Retina (tissue), 1 donor: ENCODE data around the gene FAM47E.
"Not testable (repeated sequence)": the region's sequence is repeated elsewhere in the genome, so short reads cannot be mapped to it uniquely, and the experiment has no call there.

ENCODE experiments used
- DNase-seq: peaks from one replicate; pipeline ENCODE4 v3.0.0-alpha.2; 2016

FAM47E gene

DNA sequence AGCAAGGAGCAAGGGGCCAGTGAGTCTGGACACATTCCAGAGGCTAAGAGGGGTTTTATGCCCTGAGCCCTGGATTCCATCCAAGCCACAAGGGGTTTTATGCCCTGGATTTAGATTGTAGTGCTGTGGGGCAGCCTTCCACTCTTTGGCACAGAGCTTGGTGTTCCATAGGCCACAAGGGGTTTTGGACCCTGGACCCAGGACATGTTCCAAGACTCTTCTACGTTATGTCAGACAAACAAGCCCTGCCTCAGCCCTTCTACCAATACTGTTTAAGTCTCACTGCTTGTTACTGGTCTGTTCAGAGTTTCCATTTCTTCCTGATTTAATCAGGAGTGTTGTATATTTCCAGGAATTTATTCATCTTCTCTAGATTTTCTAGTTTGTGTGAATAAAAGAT, 25.1 kb upstream of the FAM47E start:
- DNase-seq, result no peak

DNA sequence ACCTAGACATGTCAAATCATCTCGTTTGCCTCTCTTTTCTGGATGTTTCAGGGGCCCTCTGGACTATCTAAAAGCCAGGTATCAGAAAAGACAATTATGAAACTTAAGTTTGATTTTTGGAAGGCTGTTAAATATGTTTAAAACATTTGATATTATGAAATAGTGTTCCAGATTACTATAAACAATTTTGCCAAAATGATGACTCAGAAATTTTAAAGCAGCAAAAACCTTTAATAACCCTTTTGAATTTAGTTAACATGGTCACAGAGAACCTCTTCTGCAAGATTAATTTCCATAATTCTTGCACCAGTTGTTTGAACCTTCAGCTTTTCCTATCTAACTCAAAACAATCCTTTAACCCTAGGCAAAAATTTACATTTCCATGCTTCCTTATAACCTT, 18.8 kb upstream of the FAM47E start:
- DNase-seq, result no peak

DNA sequence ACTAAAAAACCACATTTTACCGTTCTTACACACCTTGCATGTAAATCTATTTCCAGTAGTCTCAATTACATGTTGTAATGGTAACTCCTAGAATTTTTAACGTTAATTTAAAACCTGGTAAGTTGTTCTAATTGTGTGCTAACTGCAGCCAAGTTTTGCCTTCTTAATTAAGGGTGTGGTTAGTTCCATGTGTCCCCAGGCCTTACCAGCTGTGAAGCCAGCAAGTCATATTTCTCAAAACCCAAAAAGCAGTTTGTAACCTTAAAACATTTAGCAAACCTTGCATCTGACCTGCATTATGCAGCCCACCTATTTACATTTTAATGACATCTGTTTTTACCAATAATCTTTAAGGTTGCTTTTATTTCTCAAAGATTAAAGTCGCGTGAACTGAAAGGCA, 18.4 kb upstream of the FAM47E start:
- no peak for DNase-seq

DNA sequence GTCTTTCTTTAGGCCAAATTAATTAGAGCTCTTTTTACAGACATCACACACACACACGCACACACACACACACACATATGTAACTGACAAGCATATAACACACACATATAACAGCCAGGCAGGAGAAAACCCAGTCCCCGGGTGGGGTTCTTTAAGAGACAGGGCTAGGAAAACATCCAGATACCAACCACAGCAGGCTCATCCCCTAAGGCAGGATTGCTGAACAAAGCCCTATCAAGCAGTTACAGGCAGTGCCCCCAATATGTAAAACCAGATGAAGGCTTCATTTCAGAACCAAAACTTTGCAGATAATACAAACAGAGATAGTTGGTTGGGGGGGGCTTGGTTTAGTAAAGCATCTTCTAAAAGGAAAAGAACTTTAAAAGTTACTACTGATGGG, 18.0 kb upstream of the FAM47E start:
- DNase-seq, result peak; percentile 25

DNA sequence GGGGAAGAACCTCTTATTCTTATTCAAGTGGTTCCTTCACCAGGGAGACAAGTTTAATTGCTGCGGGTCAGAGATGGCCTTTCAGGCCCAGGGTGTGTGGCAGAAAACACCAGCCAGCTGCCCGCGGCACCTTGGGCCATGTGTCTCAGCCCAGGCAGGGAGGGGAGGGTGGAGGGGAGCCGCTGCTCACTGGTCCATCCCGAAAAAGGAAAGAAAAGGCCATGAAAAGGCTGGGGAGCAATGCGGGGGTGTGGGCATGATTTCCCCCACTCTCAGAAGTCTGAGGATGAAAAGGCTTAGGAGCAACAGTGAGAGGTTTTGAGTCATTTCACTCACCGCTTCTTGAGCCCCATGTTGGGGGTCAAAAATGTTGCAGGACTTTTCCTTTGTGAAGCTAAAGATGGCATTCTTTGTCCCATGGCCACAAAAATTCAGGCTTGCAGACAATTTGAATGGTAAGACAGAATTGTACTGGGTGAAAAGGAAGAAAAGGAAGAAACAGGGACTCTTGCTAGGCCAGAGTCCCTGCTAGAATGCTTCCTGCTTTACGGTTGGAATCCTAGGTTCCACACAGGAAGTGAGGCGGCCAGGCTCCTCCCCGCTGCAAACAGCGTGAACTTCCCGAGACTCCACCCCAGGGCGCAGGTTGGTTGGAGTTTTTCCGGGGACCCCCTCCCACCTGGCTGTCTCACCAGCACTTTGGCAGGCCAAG, 17.4 kb upstream of the FAM47E start:
- DNase-seq, result peak; percentile 29

DNA sequence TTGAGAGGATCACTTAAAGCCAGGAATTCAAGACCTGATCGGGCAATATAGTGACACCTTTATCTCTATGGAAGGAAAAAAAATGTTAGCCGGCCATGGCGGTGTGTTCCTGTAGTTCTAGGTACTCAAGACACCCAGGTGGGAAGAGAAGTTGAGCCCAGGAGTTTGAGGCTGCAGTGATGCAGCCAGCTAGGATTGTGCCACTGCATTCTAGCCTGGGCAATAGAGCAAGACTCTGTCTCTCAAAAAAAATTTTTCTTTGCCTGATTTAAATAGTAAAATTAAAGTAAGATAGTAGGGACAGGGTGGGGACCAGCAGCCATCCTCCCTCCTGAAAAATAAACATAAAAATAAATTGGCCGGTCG, 16.9 kb upstream of the FAM47E start:
- no peak for DNase-seq

DNA sequence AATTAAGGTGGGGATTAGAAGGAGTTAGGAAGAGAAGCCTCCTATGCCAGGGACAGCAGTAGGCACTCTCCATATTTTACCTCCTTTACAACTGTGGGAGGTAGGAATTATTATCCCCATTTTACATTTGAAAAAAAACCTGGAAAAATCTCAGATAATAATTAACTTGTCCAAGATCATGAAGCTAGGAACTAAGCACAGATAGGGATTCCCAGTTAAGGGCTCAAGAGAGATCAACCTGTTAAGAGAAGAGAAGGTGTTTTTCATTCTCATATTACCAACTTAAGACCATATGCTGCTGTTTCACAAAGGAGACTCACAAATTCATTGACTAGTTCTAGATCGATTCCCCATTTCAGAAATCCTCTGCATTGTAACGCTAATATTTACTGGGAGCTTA, 16.1 kb upstream of the FAM47E start:
- no peak for DNase-seq

DNA sequence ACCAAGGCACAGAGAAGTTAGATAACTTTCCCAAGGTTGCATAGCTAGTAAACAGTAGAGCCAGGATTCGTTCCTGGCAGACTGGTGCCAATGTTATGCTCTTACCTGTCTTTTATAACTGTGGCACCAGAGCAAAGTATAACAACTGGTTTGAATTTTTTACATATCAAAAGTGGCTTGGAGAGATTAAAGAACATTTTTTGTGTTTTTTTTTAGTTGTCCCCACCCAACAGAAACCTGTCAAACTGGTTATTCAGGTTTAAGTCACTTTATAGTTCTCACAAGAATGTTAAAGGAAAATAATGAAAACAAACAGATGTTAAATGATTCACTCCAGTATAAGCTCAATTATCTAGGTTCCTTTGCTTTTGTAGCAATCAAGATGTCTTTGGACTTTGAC, 15.6 kb upstream of the FAM47E start:
- no peak for DNase-seq

DNA sequence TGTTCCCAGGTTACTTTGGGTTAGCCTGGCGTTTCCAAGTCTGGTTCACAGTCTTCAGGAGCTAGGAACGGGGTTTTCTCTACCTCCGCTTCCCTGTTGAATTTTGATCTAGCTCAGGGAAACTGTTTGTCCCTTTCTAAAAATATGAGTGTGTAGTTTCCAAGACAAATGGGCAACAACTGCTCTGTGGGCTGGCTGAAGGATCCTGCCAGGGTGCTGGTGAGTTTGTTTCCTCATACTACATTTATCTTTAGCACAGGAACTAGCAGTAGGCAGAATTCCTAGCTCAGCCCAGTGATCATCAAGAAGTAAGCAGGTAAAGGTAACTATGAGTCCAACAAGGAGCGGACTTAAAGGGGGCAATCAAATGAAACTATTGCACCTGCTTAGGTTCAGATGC, 13.3 kb upstream of the FAM47E start:
- no peak for DNase-seq

DNA sequence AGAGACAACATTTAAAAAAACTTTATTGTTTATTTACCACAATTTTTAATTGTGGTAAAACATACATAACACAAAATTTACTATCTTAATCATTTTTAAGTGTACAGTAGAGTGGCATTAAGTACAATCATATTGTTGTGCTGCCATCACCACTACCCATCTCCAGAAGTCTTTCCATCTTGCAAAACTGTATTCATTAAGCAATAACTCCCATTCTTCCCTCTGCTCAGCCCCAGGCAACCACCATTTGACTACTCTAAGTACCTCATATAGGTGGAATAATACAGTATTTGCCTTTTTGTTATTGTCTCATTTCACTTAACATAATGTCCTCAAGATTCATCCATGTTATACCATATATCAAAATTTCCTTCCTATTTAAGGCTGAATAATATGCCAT, 12.8 kb upstream of the FAM47E start:
- no peak for DNase-seq

DNA sequence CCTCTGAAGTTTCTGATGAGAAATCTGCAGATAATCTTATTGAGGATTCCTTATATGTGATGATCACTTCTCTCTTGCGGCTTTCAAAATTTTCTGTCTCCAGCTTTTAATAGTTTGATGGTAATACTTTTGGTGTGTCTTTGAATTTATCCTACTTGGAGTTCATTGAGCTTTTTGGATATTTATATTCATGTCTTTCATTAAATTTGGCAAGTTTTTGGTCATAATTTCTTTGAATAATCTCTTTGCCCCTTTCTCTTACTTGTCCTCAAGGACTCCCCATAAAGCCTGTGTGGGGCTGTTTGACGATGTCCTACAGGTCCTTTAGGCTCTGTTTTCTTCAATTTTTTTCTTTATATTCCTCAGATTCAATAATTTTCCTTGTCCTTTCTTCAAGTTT, 11.3 kb upstream of the FAM47E start:
- DNase-seq, result no peak

DNA sequence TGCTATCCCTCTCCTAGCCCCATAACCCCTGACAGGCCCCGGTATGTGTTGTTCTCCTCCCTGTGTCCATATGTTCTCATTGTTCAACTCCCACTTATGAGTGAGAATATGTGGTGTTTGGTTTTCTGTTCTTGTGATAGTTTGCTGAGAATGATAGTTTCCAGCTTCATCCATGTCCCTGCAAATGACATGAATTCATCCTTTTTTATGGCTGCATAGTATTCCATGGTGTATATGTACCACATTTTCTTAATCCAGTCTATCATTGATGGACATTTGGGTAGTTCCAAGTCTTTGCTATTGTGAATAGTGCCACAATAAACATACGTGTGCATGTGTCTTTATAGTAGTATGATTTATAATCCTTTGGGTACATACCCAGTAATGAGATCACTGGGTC, 7.6 kb upstream of the FAM47E start:
- not testable (repeated sequence) for DNase-seq

DNA sequence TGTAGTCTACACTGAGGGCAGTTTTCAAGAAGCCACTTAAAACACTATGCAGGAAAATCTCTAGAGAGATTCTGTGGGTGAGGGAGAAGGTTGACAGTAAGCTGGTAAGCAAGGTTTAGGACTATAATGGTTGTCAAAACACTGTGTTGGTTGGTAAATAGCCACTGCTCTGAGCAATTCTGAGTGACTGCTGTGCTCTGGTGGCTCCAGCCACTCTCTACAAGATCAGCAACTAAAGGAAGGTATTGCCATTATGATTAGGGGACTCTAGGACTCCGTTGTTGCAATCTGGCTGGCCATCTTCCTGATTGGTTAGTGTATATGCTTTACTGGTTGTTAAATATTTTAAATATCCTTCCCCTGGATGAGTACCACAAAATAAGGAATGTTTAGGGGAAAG, 5.5 kb upstream of the FAM47E start:
- no peak for DNase-seq

DNA sequence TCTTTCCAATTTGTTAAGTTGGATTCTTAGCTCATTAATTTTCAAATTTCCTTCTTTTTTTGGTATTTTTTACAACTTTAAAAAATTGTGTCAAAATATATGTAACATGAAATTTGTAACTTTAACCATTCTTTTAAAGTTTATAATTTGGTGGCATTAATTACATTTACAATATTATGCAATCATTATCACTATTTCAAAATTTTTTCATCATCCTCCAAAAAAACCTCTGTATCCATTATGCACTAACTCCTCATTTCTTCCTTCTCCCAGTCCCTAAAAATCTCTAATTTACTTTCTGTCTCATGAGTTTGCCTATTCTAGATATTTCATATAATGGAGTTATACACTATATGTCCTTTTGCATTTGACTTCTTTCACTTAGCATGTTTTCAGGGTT, 4.7 kb upstream of the FAM47E start:
- no peak for DNase-seq

DNA sequence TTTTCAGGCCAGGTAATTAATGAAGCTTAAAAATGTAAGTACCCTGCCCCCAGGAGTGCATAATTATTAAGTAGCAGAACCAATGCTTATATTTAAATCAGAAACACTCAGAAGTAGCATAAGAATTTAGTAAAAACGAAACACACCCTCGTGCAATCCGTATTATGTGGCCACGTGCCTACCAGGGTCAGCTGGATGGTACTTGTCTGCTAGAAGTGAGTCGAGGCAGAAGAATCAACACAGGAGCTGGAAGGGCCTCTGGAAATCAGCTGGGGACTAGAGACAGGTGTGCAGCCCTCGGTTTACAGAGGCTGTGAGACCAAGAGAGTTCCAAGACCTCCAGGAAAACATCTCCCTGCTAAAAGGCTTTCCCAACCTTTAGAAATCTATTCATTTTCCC, 559 bp upstream of the FAM47E start:
- no peak for DNase-seq

DNA sequence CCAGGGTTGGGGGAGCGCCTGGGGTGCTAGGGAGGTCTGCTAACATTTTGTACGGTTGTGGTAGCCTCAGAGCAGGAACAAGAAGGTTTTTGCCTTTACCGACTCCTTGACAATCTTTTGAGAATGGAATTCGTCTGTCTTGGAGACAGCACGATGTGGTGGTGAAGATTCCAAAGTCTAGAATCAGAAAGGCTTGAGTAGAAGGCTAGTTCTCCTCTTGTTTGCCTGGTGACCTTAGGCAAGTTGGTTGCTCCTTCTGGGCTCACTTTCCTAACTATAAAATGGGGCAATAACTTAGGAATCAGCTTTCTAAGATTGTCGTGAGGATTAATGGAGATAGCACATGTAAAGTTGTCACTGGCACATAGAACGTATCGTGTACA, 741 bp downstream of the FAM47E start:
- DNase-seq, result no peak

DNA sequence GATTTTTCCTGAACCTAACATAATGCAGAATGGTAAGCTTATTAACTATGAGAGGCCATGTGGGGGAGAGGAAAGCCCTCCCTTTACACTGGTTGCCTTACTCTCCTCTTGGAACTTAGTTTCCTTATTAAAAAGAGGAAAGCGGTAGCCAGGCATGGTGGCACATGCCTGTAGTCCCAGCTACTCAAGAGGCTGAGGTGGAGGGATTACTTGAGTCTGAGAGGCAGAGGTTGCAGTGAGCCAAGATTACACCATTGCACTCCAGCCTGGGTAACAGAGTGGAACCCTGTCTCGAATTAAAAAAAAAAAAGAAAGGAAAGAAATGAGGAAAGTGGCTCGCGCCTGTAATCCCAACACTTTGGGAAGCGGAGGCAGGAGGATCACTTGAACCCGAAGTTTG, 2.0 kb downstream of the FAM47E start:
- DNase-seq, result no peak

DNA sequence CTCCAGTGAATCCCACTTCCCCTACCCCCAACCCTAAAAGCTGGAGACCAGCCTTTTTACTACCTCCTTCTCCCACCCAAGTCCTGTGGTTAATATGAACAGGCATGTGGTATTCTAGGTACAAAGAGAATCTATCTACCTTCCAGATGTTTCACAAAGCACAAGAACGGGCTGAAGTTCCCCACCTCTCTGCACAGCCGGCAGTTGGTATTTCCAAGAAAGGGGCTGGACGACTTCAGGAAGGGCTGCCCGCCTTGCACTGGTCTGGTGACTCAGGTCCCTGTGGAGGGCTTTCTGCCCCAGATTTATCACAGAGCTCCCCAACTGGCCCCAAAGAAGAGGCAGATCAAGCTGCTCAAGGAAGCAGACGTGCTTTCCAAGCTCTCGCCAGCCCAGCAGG, 4.5 kb downstream of the FAM47E start:
- DNase-seq, result no peak

DNA sequence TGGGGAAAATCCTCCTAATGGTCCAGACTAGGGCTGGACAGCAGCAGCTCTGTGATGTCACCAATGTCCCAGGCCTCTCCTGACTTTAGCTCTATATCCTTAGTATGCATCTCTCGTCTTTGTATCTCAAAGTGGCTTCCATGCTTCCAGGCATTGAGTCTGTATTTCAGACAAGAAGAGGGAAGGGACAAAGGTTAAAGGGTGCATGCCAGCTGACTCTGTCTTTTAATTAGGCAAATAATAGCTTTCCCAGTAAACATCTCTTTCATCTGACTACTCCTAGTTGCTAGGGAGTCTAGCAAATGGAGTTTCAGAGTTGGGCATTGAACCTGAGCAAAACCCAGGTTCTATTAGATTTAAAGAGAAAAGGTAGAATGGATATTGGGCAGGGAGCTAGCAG, 5.4 kb downstream of the FAM47E start:
- DNase-seq, result no peak

DNA sequence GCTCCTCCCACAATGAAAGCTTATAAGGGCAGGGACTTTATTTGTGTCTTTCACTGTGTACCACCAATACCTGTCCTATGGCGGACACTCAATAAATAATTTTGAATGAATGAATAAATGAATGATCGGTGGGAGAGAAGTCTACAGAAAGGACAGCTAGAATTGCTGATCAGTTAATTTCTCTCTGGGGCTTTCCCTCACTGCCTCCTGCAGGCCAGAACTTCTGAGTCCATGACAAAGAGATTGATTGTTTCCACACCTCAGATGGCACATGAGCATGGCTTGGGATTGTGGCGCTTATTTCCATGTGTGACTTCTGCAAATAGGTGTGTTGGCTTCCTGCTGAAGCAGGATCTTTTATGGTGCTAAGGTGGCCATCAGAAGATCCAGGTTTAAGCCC, 6.3 kb downstream of the FAM47E start:
- no peak for DNase-seq

DNA sequence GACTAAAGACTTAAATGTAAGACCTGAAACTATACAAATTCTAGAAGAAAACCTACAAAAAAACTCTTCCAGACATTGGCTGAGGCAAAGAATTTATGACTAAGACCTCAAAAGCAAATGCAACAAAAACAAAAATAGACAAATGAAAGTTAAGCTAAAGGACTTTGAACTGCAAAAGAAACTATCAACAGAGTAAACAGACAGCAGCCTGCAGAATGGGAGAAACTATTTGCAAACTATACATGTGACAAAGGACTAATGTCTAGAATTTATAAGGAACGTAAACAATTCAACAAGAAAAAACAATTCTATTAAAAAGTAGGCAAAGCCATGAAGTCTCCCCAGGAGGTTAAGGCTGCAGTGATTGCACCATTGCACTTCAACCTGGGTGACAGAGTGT, 9.1 kb downstream of the FAM47E start:
- no peak for DNase-seq

DNA sequence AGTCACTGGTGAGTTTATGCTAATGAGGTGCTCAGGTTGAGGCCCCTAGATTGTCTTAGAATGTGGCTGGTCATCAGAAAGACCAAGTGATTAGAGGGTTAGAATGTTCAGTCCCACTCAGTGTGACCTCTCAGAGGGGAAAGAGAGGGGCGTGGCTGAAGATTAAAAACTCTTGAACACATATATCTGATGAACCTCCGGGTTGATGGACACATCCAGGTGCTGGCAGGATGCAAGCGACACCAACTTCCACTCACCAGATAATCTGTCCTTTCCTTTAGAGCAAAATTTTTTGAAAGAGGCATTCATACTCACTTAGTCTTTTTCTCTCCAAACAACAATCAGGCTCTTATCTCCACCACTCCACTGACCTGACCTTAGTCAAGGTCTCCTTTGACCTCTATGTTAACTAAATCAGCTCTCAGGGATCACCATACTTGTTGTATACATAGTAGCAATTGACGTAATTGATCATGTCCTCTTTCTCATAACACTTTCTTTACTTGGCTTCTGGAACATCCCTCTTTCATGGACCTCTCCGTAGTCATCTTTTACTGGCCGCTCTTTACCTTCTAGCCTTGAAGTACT, 14.2 kb downstream of the FAM47E start:
- no peak for DNase-seq

DNA sequence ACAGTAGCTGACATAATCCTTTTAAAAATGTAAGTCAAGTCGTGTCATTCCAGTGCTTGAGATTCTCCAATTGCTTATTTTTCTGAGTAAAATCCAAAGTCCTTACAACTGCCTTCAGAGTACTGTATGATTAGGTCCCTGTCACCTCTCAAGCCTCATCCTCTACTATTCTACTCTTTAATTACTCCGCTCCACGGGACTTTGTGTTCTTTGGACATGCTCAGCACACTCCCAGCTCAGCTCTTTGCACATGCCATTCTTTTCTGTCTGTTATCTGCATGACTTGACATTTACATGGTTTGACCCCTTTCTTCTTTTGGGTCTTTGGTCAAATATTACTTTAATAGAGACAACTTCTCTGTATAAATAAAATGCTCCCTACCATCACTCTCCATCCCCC, 15.1 kb downstream of the FAM47E start:
- no peak for DNase-seq

DNA sequence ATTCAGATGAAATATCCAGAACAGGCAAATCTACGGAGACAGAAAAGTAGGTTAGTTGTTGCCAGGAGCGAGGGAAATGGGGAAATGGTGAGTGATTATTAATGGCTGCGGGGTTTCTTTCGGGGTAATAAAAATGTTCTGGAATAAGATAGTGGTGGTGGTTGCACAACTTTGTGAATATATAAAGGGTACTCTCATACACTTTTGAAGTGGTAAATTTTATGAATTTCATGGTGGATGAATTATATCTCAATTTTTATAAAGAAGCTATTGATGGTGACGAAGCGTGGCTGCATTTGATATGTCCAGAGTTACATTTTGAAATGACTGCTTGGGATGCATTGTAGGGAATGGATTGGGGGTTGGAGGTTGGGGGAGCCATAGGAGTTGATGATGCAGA, 16.3 kb downstream of the FAM47E start:
- no peak for DNase-seq
